SK-N-SH (cell line): ENCODE results near the gene UPP2. TPM values are rescaled to one million over a fixed set of nuclear protein-coding genes. Genes with fewer than 3 reads are reported as not detected.

Source experiments
- CTCF ChIA-PET: fragments of 300-600, 350-600 bp; formaldehyde crosslinking; extraction: SDS; loops from one replicate; lab custom pipeline; 2021; lab: Yijun Ruan, JAX
- POLR2A ChIA-PET: fragments of 350-600 bp; sonication (Branson Sonifier 250); formaldehyde crosslinking; extraction: SDS; loops from one replicate; lab custom pipeline; 2020; ENCODE audit warnings: antibody characterized with exemption, inconsistent platforms; lab: Yijun Ruan, JAX
- DNase-seq: peaks from one replicate; pipeline ENCODE4 v3.0.0; 2012
- H2AFZ ChIP-seq: fragments of 200-600 bp; sonication (generic); 2 replicates; pipeline ENCODE4 v1.8.1; 2016; ENCODE audit warnings: antibody characterized with exemption, mild to moderate bottlenecking, low read depth
- H3F3A ChIP-seq: fragments of 200-600 bp; sonication (generic); replicated peaks from 2 replicates; pipeline ENCODE3; 2016; ENCODE audit warnings: antibody characterized with exemption, mild to moderate bottlenecking; ENCODE audit not compliant: insufficient read depth
- H3K27ac ChIP-seq, 2 experiments: fragments of 200-500 bp in 1 of 2; fragments of 200-600 bp in 1 of 2; sonication (Bioruptor generic) in 1 of 2; sonication (generic), shearing (Covaris generic) in 1 of 2; 2 replicates each; pipeline versions ENCODE4 v1.5.1 to v1.6.1; 2014 to 2016; ENCODE audit warnings: low read depth in 2 of 2, inconsistent platforms in 1 of 2, low read length in 1 of 2, mild to moderate bottlenecking in 1 of 2, mixed read lengths in 1 of 2
- H3K27me3 ChIP-seq: fragments of 200-600 bp; sonication (generic), shearing (Covaris generic); 2 replicates; pipeline ENCODE4 v1.6.1; 2016; ENCODE audit warnings: mixed run types; ENCODE audit not compliant: insufficient read depth
- H3K36me3 ChIP-seq, 2 experiments: fragments of 200-500 bp in 1 of 2; fragments of 200-600 bp in 1 of 2; sonication (Bioruptor generic) in 1 of 2; sonication (generic) in 1 of 2; replicated peaks in 1 of 2; 2 replicates each; pipeline versions ENCODE3 to v1.5.1; 2014 to 2016; ENCODE audit warnings: low read length in 1 of 2, mild to moderate bottlenecking in 1 of 2; ENCODE audit not compliant: insufficient read depth in 2 of 2, control insufficient read depth in 1 of 2
- H3K4me1 ChIP-seq, 2 experiments: fragments of 200-500 bp in 1 of 2; fragments of 200-600 bp in 1 of 2; sonication (Bioruptor generic) in 1 of 2; sonication (generic), shearing (Covaris generic) in 1 of 2; 2 replicates each; pipeline versions ENCODE4 v1.5.1 to v1.6.1; 2014 to 2016; ENCODE audit warnings: low read depth in 1 of 2, low read length in 1 of 2, mixed run types in 1 of 2; ENCODE audit not compliant: insufficient read depth in 2 of 2, control insufficient read depth in 1 of 2
- H3K4me2 ChIP-seq: fragments of 200-600 bp; sonication (generic), shearing (Covaris generic); 2 replicates; pipeline ENCODE4 v1.6.1; 2017; ENCODE audit warnings: mixed run types
- H3K4me3 ChIP-seq, 2 experiments: fragments of 200-500 bp in 1 of 2; fragments of 200-600 bp in 1 of 2; sonication (Bioruptor generic) in 1 of 2; sonication (generic), shearing (Covaris generic) in 1 of 2; 2 replicates each; pipeline versions ENCODE4 v1.5.1 to v1.8.1; 2014 to 2016; ENCODE audit warnings: low read depth in 2 of 2, inconsistent platforms in 1 of 2, low read length in 1 of 2, mild to moderate bottlenecking in 1 of 2, mixed read lengths in 1 of 2, moderate library complexity in 1 of 2
- H3K79me2 ChIP-seq: fragments of 200-600 bp; sonication (generic); 2 replicates; pipeline ENCODE4 v1.8.1; 2017; ENCODE audit warnings: mild to moderate bottlenecking; ENCODE audit not compliant: insufficient read depth
- H3K9ac ChIP-seq: fragments of 200-600 bp; sonication (generic); 2 replicates; pipeline ENCODE4 v1.6.1; 2017; ENCODE audit warnings: mixed run types
- H3K9me2 ChIP-seq: fragments of 200-600 bp; sonication (generic); 2 replicates; pipeline ENCODE4 v1.6.1; 2017; ENCODE audit warnings: mixed run types
- H3K9me3 ChIP-seq: fragments of 200-600 bp; sonication (generic); 2 replicates; pipeline ENCODE4 v1.6.1; 2017; ENCODE audit warnings: mixed run types, mild to moderate bottlenecking, moderate library complexity
- H4K20me1 ChIP-seq: fragments of 200-600 bp; sonication (generic); 2 replicates; pipeline ENCODE4 v1.6.1; 2017; ENCODE audit warnings: mild to moderate bottlenecking, mixed run types; ENCODE audit not compliant: insufficient read depth
- EZH2phosphoT487 ChIP-seq: fragments of 200-600 bp; sonication (generic); IDR thresholded peaks from 2 replicates; pipeline ENCODE4 v1.6.1; 2017; ENCODE audit warnings: low read depth, mixed run types, mild to moderate bottlenecking, antibody characterized with exemption, moderate library complexity, borderline replicate concordance
- FOSL2 ChIP-seq: IDR thresholded peaks from 2 replicates; pipeline ENCODE4 v1.4.0; 2012; ENCODE audit warnings: low read depth, mild to moderate bottlenecking, moderate library complexity, borderline replicate concordance
- FOXJ3 ChIP-seq: sonication (generic); formaldehyde crosslinking; IDR thresholded peaks from 2 replicates; pipeline ENCODE4 v1.5.1; 2020; ENCODE audit warnings: mild to moderate bottlenecking, missing genetic modification reagents
- FOXM1 ChIP-seq: IDR thresholded peaks from 2 replicates; pipeline ENCODE4 v1.4.0; 2012; ENCODE audit warnings: low read depth, mild to moderate bottlenecking
- GABPA ChIP-seq: IDR thresholded peaks from 2 replicates; pipeline ENCODE4 v1.4.0; 2012; ENCODE audit warnings: low read depth, mild to moderate bottlenecking
- IRF3 ChIP-seq: fragments of 150-350 bp; IDR thresholded peaks from 2 replicates; pipeline ENCODE4 v1.6.1; 2016; ENCODE audit warnings: mild to moderate bottlenecking, low read depth, low read length
- MXI1 ChIP-seq: IDR thresholded peaks from 2 replicates; pipeline ENCODE4 v1.6.1; 2012; ENCODE audit warnings: mild to moderate bottlenecking, low read depth, low read length, improper control_type of control experiment
- POLR2AphosphoS5 ChIP-seq: IDR thresholded peaks from 2 replicates; pipeline ENCODE4 v1.6.1; 2012; ENCODE audit warnings: low read depth, low read length
- RCOR1 ChIP-seq: fragments of 150-350 bp; IDR thresholded peaks from 2 replicates; pipeline ENCODE4 v1.6.1; 2017; ENCODE audit warnings: antibody characterized with exemption, low read length
- REST ChIP-seq: IDR thresholded peaks from 2 replicates; pipeline ENCODE4 v1.6.1; 2012; ENCODE audit warnings: mild to moderate bottlenecking, low read depth, low read length, moderate library complexity
- RFX5 ChIP-seq: IDR thresholded peaks from 2 replicates; pipeline ENCODE4 v1.6.1; 2012; ENCODE audit warnings: mild to moderate bottlenecking, improper control_type of control experiment, low read length
- SMC3 ChIP-seq: IDR thresholded peaks from 2 replicates; pipeline ENCODE4 v1.6.1; 2012; ENCODE audit warnings: low read depth, low read length, improper control_type of control experiment
- TAF1 ChIP-seq: IDR thresholded peaks from 2 replicates; pipeline ENCODE4 v1.6.1; 2012; ENCODE audit warnings: low read depth, mild to moderate bottlenecking, low read length, moderate library complexity, borderline replicate concordance
- TCF12 ChIP-seq: IDR thresholded peaks from 2 replicates; pipeline ENCODE4 v1.4.0; 2012
- WGBS: methylation state at CpG from one replicate; pipeline ENCODE4 v1.1.6; 2017; ENCODE audit warnings: low lambda C conversion rate; 5-methylcytosine and 5-hydroxymethylcytosine counted together
- polyA plus RNA-seq, 3 experiments: library from polyadenylated mRNA; depleted of rRNA; stranded (reverse); fragments of >200 nt; gene quantifications; 2 replicates each; pipeline ENCODE4 v1.2.3, GENCODE V29; 2012
- TF ChIP-seq, protein P1 (sequence below): fragments of 150-350 bp; IDR thresholded peaks from 2 replicates; pipeline ENCODE4 v1.6.1; 2017; ENCODE audit warnings: antibody characterized with exemption, low read length, low read depth, borderline replicate concordance
- TF ChIP-seq, protein P2 (sequence below): IDR thresholded peaks from 2 replicates; pipeline ENCODE4 v1.4.0; 2012; ENCODE audit warnings: low read depth, borderline replicate concordance

Gene UPP2
- polyA plus RNA-seq, 1 of the 3 experiments (the other 2 are of a cell fraction), result not detected

DNA sequence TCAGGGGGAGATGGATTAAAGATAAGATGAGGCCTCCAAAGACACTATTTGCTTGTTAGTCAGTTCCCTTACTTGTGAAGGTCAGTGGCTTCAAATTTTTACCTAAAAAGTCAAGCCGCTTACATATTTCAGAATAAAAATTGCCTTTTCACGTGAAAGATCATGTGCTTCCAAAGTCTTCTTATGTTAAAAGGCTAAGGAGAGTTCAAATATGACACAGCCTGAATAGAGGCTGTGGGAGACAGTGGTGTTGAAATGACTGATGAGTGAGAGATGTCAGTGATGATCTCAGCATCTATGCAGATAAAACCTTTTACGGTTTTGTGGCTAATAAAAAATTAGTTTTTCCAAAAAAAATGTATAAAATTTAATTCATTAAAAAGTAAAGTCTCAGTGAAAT is 40.5 kb downstream of the UPP2 start:
- H3K79me2 ChIP-seq, result no peaks in the 10 kb centered on the region
- H3K4me3 ChIP-seq, result no peak overlapping the region
- H3K9ac ChIP-seq, result no peak overlapping the region
- H3K9me3 ChIP-seq, result no peaks in the 10 kb centered on the region
- ChIA-PET CTCF (no interaction called here), POLR2A (no interaction called here)
- no peak overlapping the region for H3K27ac ChIP-seq
- H3K36me3 ChIP-seq, result no peaks in the 10 kb centered on the region
- 53% methylated on average over 3 of the region's 3 CpGs for WGBS
- no peaks in the 10 kb centered on the region for H3K9me2 ChIP-seq
- DNase-seq, result no peak
- no peak overlapping the region for H2AFZ ChIP-seq
- no peak overlapping the region for H3K4me2 ChIP-seq
- TF ChIP-seq REST (no peak), IRF3 (no peak), RCOR1 (no peak), POLR2AphosphoS5 (no peak), FOSL2 (no peak), GABPA (no peak), FOXM1 (no peak)
- TF ChIP-seq, protein P1, sequence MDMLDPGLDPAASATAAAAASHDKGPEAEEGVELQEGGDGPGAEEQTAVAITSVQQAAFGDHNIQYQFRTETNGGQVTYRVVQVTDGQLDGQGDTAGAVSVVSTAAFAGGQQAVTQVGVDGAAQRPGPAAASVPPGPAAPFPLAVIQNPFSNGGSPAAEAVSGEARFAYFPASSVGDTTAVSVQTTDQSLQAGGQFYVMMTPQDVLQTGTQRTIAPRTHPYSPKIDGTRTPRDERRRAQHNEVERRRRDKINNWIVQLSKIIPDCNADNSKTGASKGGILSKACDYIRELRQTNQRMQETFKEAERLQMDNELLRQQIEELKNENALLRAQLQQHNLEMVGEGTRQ, result no peak
- H4K20me1 ChIP-seq, result no peaks in the 10 kb centered on the region
- H3F3A ChIP-seq, result no peaks in the 10 kb centered on the region
- H3K27me3 ChIP-seq, result no peaks in the 10 kb centered on the region
- no peaks in the 10 kb centered on the region for H3K4me1 ChIP-seq

DNA sequence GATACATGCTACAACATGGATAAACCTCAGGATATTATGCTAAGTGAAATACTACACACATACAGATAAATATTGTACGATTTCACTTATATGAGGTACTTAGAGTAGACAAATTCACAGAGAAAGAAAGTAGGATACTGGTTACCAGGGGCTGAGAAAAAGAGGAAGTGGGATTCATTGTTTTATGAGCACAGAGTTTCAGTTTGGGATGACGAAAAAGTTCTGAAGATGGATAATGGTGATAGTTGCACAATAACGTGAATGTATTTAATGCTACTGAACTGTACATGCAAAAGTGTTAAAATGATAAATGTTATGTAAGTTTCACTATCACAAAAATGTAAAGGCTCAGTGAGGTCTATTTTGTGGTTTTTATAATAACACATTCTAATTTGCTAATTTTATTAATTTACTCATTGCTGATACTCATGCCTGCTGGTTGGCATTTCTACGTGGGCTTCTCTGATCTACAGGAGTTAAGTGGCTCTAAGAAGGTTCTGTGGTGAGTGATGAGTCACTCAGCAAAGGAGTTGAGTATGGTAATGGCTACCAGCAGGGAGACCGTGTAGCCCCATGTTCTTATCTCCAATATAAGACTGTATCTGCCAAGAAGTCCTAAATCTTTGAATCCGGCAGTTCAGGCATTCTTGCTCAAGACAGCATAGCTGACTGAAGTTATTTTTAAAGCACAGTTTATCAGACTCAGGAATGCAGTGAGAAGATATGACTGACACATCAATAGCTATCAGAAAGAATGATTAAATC is 41.1 kb downstream of the UPP2 start:
- no peaks in the 10 kb centered on the region for H3K9me2 ChIP-seq
- ChIA-PET POLR2A (no interaction called here), CTCF (no interaction called here)
- H3K79me2 ChIP-seq, result no peaks in the 10 kb centered on the region
- no peaks in the 10 kb centered on the region for H3F3A ChIP-seq
- WGBS, result 49% methylated on average over 6 of the region's 6 CpGs
- no peaks in the 10 kb centered on the region for H3K36me3 ChIP-seq
- TF ChIP-seq RFX5 (no peak), GABPA (no peak), RCOR1 (no peak), FOXJ3 (CRISPR knock-in tag) (no peak), POLR2AphosphoS5 (no peak), EZH2phosphoT487 (no peak), TCF12 (no peak), FOSL2 (no peak), TAF1 (no peak), SMC3 (no peak), MXI1 (no peak)
- TF ChIP-seq, protein P1, result no peak
- TF ChIP-seq, protein P2, sequence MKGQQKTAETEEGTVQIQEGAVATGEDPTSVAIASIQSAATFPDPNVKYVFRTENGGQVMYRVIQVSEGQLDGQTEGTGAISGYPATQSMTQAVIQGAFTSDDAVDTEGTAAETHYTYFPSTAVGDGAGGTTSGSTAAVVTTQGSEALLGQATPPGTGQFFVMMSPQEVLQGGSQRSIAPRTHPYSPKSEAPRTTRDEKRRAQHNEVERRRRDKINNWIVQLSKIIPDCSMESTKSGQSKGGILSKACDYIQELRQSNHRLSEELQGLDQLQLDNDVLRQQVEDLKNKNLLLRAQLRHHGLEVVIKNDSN, result no peak
- H3K4me2 ChIP-seq, result no peak overlapping the region
- no peak overlapping the region for H3K4me3 ChIP-seq
- H4K20me1 ChIP-seq, result no peaks in the 10 kb centered on the region
- no peak overlapping the region for H2AFZ ChIP-seq
- no peaks in the 10 kb centered on the region for H3K4me1 ChIP-seq
- H3K27me3 ChIP-seq, result no peaks in the 10 kb centered on the region
- no peak for DNase-seq
- H3K9ac ChIP-seq, result no peak overlapping the region
- H3K9me3 ChIP-seq, result no peaks in the 10 kb centered on the region
- no peak overlapping the region for H3K27ac ChIP-seq
